Kasumi-1 (cell line): ENCODE results near the gene FAM222A.

Source experiments
- DNase-seq, 2 experiments: peaks; one replicate each; lab custom pipeline; 2025; lab: John Stamatoyannopoulos, UW

The FAM222A gene

GRCh38 chr12:109710747-109711595, 2.7 kb upstream of the FAM222A start:
- DNase-seq = no peak

GRCh38 chr12:109711596-109712461, 1.8 kb upstream of the FAM222A start:
- DNase-seq = no peak

- peak; percentile 36 to 56 for DNase-seq
These were observed 702 bp downstream of the FAM222A start for GRCh38 chr12:109714141-109714912.

GRCh38 chr12:109714913-109715244, 1.3 kb downstream of the FAM222A start:
- no peak for DNase-seq

- no peak for DNase-seq
These were observed 1.9 kb downstream of the FAM222A start for GRCh38 chr12:109715310-109716091.

GRCh38 chr12:109716092-109716479, 2.5 kb downstream of the FAM222A start:
- DNase-seq = no peak

GRCh38 chr12:109716512-109717389, 3.1 kb downstream of the FAM222A start:
- DNase-seq = no peak

GRCh38 chr12:109717390-109718357, 4.0 kb downstream of the FAM222A start:
- no peak for DNase-seq

- DNase-seq = no peak
These were observed 4.8 kb downstream of the FAM222A start for GRCh38 chr12:109718390-109718789.

GRCh38 chr12:109719123-109720022, 5.7 kb downstream of the FAM222A start:
- DNase-seq = no peak

GRCh38 chr12:109720152-109720856, 6.7 kb downstream of the FAM222A start:
- DNase-seq = no peak

- DNase-seq = no peak
These were observed 7.2 kb downstream of the FAM222A start for GRCh38 chr12:109720857-109721189.

GRCh38 chr12:109721276-109721675, 7.7 kb downstream of the FAM222A start:
- DNase-seq = no peak

GRCh38 chr12:109722022-109722720, 8.5 kb downstream of the FAM222A start:
- DNase-seq = no peak

- DNase-seq = no peak
These were observed 9.1 kb downstream of the FAM222A start for GRCh38 chr12:109722721-109723094.

- no peak for DNase-seq
These were observed 9.8 kb downstream of the FAM222A start for GRCh38 chr12:109723311-109723881.
